Neural progenitor cell (in vitro differentiated cells): ENCODE data around the gene CLCN4. TPM values are rescaled to one million over a fixed set of nuclear protein-coding genes. Genes with fewer than 3 reads are reported as not detected.

ENCODE experiments used
- DNase-seq: peaks from one replicate; pipeline ENCODE4 v3.0.0-alpha.2; 2016; ENCODE audit warnings: low spot score
- H2AFZ ChIP-seq: fragments of 200-600 bp; sonication (generic); replicated peaks from 2 replicates; pipeline ENCODE4 v1.6.1; 2016; ENCODE audit warnings: antibody characterized with exemption
- H3F3A ChIP-seq: fragments of 200-600 bp; sonication (generic); 2 replicates; pipeline ENCODE4 v1.6.1; 2016; ENCODE audit warnings: antibody characterized with exemption, low read depth
- H3K27ac ChIP-seq: fragments of 200-600 bp; sonication (generic); 2 replicates; pipeline ENCODE4 v1.5.1; 2016; ENCODE audit warnings: mild to moderate bottlenecking
- H3K27me3 ChIP-seq: fragments of 200-600 bp; sonication (generic); 2 replicates; pipeline ENCODE4 v1.6.1; 2016; ENCODE audit warnings: mild to moderate bottlenecking, moderate library complexity
- H3K36me3 ChIP-seq: fragments of 200-600 bp; sonication (generic); 2 replicates; pipeline ENCODE4 v1.5.1; 2016
- H3K4me1 ChIP-seq: fragments of 200-600 bp; sonication (generic); 2 replicates; pipeline ENCODE4 v1.6.1; 2016; ENCODE audit warnings: mixed run types
- H3K4me2 ChIP-seq: fragments of 200-600 bp; sonication (generic); 2 replicates; pipeline ENCODE4 v1.6.1; 2016
- H3K4me3 ChIP-seq: fragments of 200-600 bp; sonication (generic); 2 replicates; pipeline ENCODE4 v1.5.1; 2016
- H3K79me2 ChIP-seq: fragments of 200-600 bp; sonication (generic); 2 replicates; pipeline ENCODE4 v1.6.1; 2016; ENCODE audit warnings: low read depth
- H3K9ac ChIP-seq: fragments of 200-600 bp; sonication (generic); 2 replicates; pipeline ENCODE4 v1.6.1; 2016
- H3K9me3 ChIP-seq: fragments of 200-600 bp; sonication (generic); 2 replicates; pipeline ENCODE4 v1.5.1; 2016; ENCODE audit warnings: low read depth
- H4K20me1 ChIP-seq: fragments of 200-600 bp; sonication (generic); 2 replicates; pipeline ENCODE4 v1.6.1; 2016; ENCODE audit warnings: low read depth
- H3K27ac Mint-ChIP-seq: 3 replicates; pipeline ENCODE4 v1.8.0; 2021; ENCODE audit warnings: mixed read lengths
- H3K27me3 Mint-ChIP-seq: 2 replicates; pipeline ENCODE4 v1.8.0; 2022; ENCODE audit warnings: low read depth, mild to moderate bottlenecking, inconsistent platforms, moderate library complexity, mixed read lengths; ENCODE audit not compliant: insufficient read depth
- H3K36me3 Mint-ChIP-seq: 3 replicates; pipeline ENCODE4 v1.8.0; 2021; ENCODE audit warnings: mixed read lengths
- H3K4me1 Mint-ChIP-seq: 3 replicates; pipeline ENCODE4 v1.8.0; 2021; ENCODE audit warnings: mixed read lengths
- H3K4me3 Mint-ChIP-seq: 3 replicates; pipeline ENCODE4 v1.8.0; 2021; ENCODE audit warnings: mild to moderate bottlenecking, moderate library complexity, mixed read lengths
- H3K9me3 Mint-ChIP-seq: 3 replicates; pipeline ENCODE4 v1.8.0; 2020; ENCODE audit warnings: mixed read lengths
- EZH2 ChIP-seq: fragments of 200-600 bp; sonication (generic); IDR thresholded peaks from 2 replicates; pipeline ENCODE4 v1.6.1; 2017; ENCODE audit warnings: antibody characterized with exemption, mild to moderate bottlenecking, moderate library complexity
- EZH2phosphoT487 ChIP-seq: fragments of 200-600 bp; sonication (generic); IDR thresholded peaks from 2 replicates; pipeline ENCODE4 v1.6.1; 2017; ENCODE audit warnings: antibody characterized with exemption
- total RNA-seq: library from RNA; depleted of rRNA; stranded (reverse); fragments of >200 nt; gene quantifications from 2 replicates; pipeline ENCODE4 v1.2.3, GENCODE V29; 2015; ENCODE audit warnings: low replicate concordance
- TF ChIP-seq, protein P1 (sequence below): fragments of 200-600 bp; sonication (generic); IDR thresholded peaks from 2 replicates; pipeline ENCODE4 v1.5.1; 2017; ENCODE audit warnings: antibody characterized with exemption, mild to moderate bottlenecking

Gene CLCN4
- total RNA-seq, 1 donor from 2014 or later, result 6.6 TPM

DNA sequence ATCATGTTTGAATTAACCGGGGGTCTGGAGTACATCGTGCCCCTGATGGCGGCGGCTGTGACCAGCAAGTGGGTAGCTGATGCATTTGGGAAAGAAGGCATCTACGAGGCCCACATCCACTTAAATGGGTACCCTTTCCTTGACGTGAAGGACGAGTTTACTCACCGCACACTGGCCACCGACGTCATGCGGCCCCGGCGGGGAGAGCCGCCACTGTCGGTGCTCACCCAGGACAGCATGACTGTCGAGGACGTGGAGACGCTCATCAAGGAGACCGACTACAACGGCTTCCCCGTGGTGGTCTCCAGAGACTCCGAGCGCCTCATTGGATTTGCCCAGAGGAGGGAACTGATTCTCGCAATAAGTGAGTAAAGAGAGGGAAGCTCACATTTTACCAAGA lies 56.9 kb downstream of the CLCN4 start:
- Histone ChIP-seq H3K36me3 (no peaks in the 10 kb centered on the region), H3K27ac (no peak overlapping the region), H3K79me2 (no peaks in the 10 kb centered on the region), H3K4me2 (no peak overlapping the region), H2AFZ (no peak overlapping the region), H3K4me1 (no peaks in the 10 kb centered on the region), H3K9me3 (peaks cover 4% of the 10 kb centered on the region), H3F3A (no peaks in the 10 kb centered on the region), H3K4me3 (no peak overlapping the region), H3K27me3 (no peaks in the 10 kb centered on the region), H3K9ac (no peak overlapping the region), H4K20me1 (no peaks in the 10 kb centered on the region)
- H3K9me3 Mint-ChIP-seq, result peaks cover 2% of the 10 kb centered on the region
- no peak for TF ChIP-seq EZH2phosphoT487
- no peak for TF ChIP-seq EZH2
- TF ChIP-seq, protein P1, sequence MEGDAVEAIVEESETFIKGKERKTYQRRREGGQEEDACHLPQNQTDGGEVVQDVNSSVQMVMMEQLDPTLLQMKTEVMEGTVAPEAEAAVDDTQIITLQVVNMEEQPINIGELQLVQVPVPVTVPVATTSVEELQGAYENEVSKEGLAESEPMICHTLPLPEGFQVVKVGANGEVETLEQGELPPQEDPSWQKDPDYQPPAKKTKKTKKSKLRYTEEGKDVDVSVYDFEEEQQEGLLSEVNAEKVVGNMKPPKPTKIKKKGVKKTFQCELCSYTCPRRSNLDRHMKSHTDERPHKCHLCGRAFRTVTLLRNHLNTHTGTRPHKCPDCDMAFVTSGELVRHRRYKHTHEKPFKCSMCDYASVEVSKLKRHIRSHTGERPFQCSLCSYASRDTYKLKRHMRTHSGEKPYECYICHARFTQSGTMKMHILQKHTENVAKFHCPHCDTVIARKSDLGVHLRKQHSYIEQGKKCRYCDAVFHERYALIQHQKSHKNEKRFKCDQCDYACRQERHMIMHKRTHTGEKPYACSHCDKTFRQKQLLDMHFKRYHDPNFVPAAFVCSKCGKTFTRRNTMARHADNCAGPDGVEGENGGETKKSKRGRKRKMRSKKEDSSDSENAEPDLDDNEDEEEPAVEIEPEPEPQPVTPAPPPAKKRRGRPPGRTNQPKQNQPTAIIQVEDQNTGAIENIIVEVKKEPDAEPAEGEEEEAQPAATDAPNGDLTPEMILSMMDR, result no peak
- no peak overlapping the region for H3K27ac Mint-ChIP-seq
- DNase-seq, result no peak
- no peaks in the 10 kb centered on the region for H3K4me1 Mint-ChIP-seq
- H3K27me3 Mint-ChIP-seq, result no peaks in the 10 kb centered on the region
- peaks cover 6% of the 10 kb centered on the region for H3K36me3 Mint-ChIP-seq
- H3K4me3 Mint-ChIP-seq, result no peak overlapping the region

DNA sequence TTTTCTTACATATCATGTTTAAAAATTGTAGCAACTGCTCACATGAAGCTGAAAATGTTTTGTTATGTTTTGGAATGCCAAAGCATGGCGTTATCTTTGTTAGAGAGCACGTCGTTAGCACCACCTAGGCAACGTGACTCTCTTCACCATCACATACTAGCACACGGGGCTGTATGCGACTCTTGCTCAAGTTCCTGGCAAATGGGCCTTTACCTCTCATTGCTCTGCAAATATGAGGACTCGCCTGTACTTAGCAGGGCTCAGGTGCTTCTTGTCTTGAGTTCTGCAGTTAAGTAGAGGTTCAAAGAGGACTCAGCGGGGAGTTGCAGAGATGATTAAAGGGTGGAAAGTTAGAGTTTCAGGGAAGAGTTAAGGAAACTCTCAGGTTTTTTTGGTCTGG lies 59.4 kb downstream of the CLCN4 start:
- Histone ChIP-seq H4K20me1 (no peaks in the 10 kb centered on the region), H3K4me1 (no peaks in the 10 kb centered on the region), H3K36me3 (no peaks in the 10 kb centered on the region), H3K27ac (no peak overlapping the region), H3K4me2 (no peak overlapping the region), H3K9ac (no peak overlapping the region), H3F3A (no peaks in the 10 kb centered on the region), H3K9me3 (peaks cover 4% of the 10 kb centered on the region), H3K4me3 (no peak overlapping the region), H3K79me2 (no peaks in the 10 kb centered on the region), H3K27me3 (no peaks in the 10 kb centered on the region), H2AFZ (no peak overlapping the region)
- Mint-ChIP-seq H3K36me3 (peaks cover 9% of the 10 kb centered on the region), H3K9me3 (peaks cover 6% of the 10 kb centered on the region), H3K4me3 (no peak overlapping the region), H3K27me3 (no peaks in the 10 kb centered on the region), H3K4me1 (peaks cover 12% of the 10 kb centered on the region), H3K27ac (no peak overlapping the region)
- DNase-seq, result no peak
- TF ChIP-seq, protein P1, result no peak
- TF ChIP-seq EZH2phosphoT487 (no peak), EZH2 (no peak)

DNA sequence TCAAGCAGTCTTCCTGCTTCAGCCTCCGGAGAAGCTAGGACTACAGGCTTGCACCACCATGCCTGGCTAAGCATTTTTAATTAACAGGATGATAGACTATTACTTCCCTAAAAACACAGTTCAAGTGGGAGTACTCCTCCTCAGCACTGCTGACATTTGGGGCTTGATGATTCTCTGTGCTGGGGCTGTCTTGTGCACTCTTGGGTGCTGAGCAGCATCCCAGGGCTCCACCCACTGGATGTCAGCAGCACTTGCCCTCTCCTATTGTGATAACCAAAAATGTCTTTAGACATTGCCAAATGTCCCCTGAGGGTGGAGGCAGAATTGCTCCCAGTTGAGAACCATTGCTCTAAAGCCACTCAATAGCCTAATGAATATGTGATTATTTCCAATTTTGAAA lies 60.4 kb downstream of the CLCN4 start:
- H3F3A ChIP-seq, result no peaks in the 10 kb centered on the region
- H3K79me2 ChIP-seq, result no peaks in the 10 kb centered on the region
- H3K4me3 ChIP-seq, result no peak overlapping the region
- H3K9ac ChIP-seq, result no peak overlapping the region
- H3K4me2 ChIP-seq, result no peak overlapping the region
- H2AFZ ChIP-seq, result no peak overlapping the region
- H3K4me3 Mint-ChIP-seq, result peak overlapping the region; percentile 27
- H3K27ac ChIP-seq, result no peak overlapping the region
- peaks cover 4% of the 10 kb centered on the region for H3K27me3 Mint-ChIP-seq
- H3K9me3 Mint-ChIP-seq, result peaks cover 6% of the 10 kb centered on the region
- no peaks in the 10 kb centered on the region for H3K36me3 ChIP-seq
- peaks cover 12% of the 10 kb centered on the region for H3K4me1 Mint-ChIP-seq
- H3K9me3 ChIP-seq, result peaks cover 4% of the 10 kb centered on the region
- H3K36me3 Mint-ChIP-seq, result peaks cover 11% of the 10 kb centered on the region
- TF ChIP-seq, protein P1, result no peak
- TF ChIP-seq EZH2phosphoT487, result no peak
- TF ChIP-seq EZH2, result no peak
- H3K4me1 ChIP-seq, result no peaks in the 10 kb centered on the region
- H4K20me1 ChIP-seq, result no peaks in the 10 kb centered on the region
- no peak overlapping the region for H3K27ac Mint-ChIP-seq
- H3K27me3 ChIP-seq, result no peaks in the 10 kb centered on the region
- peak; percentile 3 for DNase-seq
